H9 (cell line): Measurements from ENCODE around the gene TNFRSF11A. TPM values are rescaled to one million over a fixed set of nuclear protein-coding genes. Genes with fewer than 3 reads are reported as not detected.

Experiments used
- DNase-seq: peaks from one replicate; pipeline ENCODE4 v3.0.0-alpha.2; 2017
- H2AFZ ChIP-seq: one replicate; pipeline ENCODE4 v1.6.1; 2013; ENCODE audit warnings: mild to moderate bottlenecking, low read length, control low read depth, moderate library complexity
- H2AK5ac ChIP-seq: 2 replicates; pipeline ENCODE4 v1.6.1; 2013; ENCODE audit warnings: low read length, control low read depth, mixed read lengths; ENCODE audit not compliant: insufficient read length
- H2BK120ac ChIP-seq: one replicate; pipeline ENCODE4 v1.6.1; 2013; ENCODE audit warnings: low read depth, mild to moderate bottlenecking, low read length, control low read depth, inconsistent platforms; ENCODE audit not compliant: poor library complexity, severe bottlenecking
- H2BK12ac ChIP-seq: 2 replicates; pipeline ENCODE4 v1.6.1; 2013; ENCODE audit warnings: low read length, control low read depth, mixed read lengths, low read depth; ENCODE audit not compliant: insufficient read length
- H2BK15ac ChIP-seq: 2 replicates; pipeline ENCODE4 v1.6.1; 2013; ENCODE audit warnings: low read depth, low read length, control low read depth
- H2BK20ac ChIP-seq: one replicate; pipeline ENCODE4 v1.6.1; 2013; ENCODE audit warnings: low read depth, mild to moderate bottlenecking, low read length, control low read depth, inconsistent platforms; ENCODE audit not compliant: poor library complexity, severe bottlenecking
- H2BK5ac ChIP-seq: 2 replicates; pipeline ENCODE4 v1.6.1; 2013; ENCODE audit warnings: low read length, control low read depth, mixed read lengths; ENCODE audit not compliant: insufficient read length
- H3K14ac ChIP-seq: 2 replicates; pipeline ENCODE4 v1.6.1; 2013; ENCODE audit warnings: low read length, control low read depth; ENCODE audit not compliant: insufficient read depth
- H3K18ac ChIP-seq: 2 replicates; pipeline ENCODE4 v1.6.1; 2013; ENCODE audit warnings: low read depth, mild to moderate bottlenecking, mixed read lengths, low read length, control low read depth; ENCODE audit not compliant: insufficient read length
- H3K23ac ChIP-seq: 2 replicates; pipeline ENCODE4 v1.6.1; 2013; ENCODE audit warnings: low read length, control low read depth, mixed read lengths, low read depth; ENCODE audit not compliant: insufficient read length
- H3K23me2 ChIP-seq: 2 replicates; pipeline ENCODE4 v1.6.1; 2013; ENCODE audit warnings: low read depth, mild to moderate bottlenecking, mixed read lengths, low read length, control low read depth; ENCODE audit not compliant: insufficient read length, poor library complexity, severe bottlenecking
- H3K27ac ChIP-seq: 2 replicates; pipeline ENCODE4 v1.5.1; 2013; ENCODE audit warnings: low read length, control low read depth, mixed read lengths, low read depth; ENCODE audit not compliant: insufficient read length
- H3K27me3 ChIP-seq: 2 replicates; pipeline ENCODE4 v1.6.1; 2013; ENCODE audit warnings: low read length, control low read depth, inconsistent platforms; ENCODE audit not compliant: insufficient read depth
- H3K4ac ChIP-seq: 2 replicates; pipeline ENCODE4 v1.6.1; 2013; ENCODE audit warnings: low read depth, mild to moderate bottlenecking, control low read depth, inconsistent platforms, low read length, moderate library complexity
- H3K4me1 ChIP-seq: 2 replicates; pipeline ENCODE4 v1.6.1; 2013; ENCODE audit warnings: low read length, control low read depth, inconsistent platforms; ENCODE audit not compliant: insufficient read depth
- H3K4me2 ChIP-seq: 2 replicates; pipeline ENCODE4 v1.6.1; 2013; ENCODE audit warnings: low read length, control low read depth, mixed read lengths; ENCODE audit not compliant: insufficient read length, insufficient read depth
- H3K56ac ChIP-seq: 2 replicates; pipeline ENCODE4 v1.6.1; 2013; ENCODE audit warnings: low read depth, mild to moderate bottlenecking, mixed read lengths, low read length, control low read depth; ENCODE audit not compliant: insufficient read length
- H3K79me1 ChIP-seq: 2 replicates; pipeline ENCODE4 v1.6.1; 2013; ENCODE audit warnings: low read depth, mild to moderate bottlenecking, moderate library complexity, low read length, control low read depth, inconsistent platforms; ENCODE audit not compliant: insufficient read depth, poor library complexity, severe bottlenecking
- H3K79me2 ChIP-seq: 2 replicates; pipeline ENCODE4 v1.6.1; 2013; ENCODE audit warnings: low read length, control low read depth, inconsistent platforms; ENCODE audit not compliant: insufficient read depth
- H3K9ac ChIP-seq: 2 replicates; pipeline ENCODE4 v1.6.1; 2013; ENCODE audit warnings: low read length, control low read depth, mixed read lengths; ENCODE audit not compliant: insufficient read length; ENCODE audit errors: extremely low read depth
- H3K9me3 ChIP-seq: one replicate; pipeline ENCODE4 v1.6.1; 2013; ENCODE audit warnings: low read depth, low read length, inconsistent platforms; ENCODE audit not compliant: control insufficient read depth
- H3T11ph ChIP-seq: one replicate; pipeline ENCODE4 v1.6.1; 2013; ENCODE audit warnings: mild to moderate bottlenecking, low read length, control low read depth, inconsistent platforms
- H4K20me1 ChIP-seq: one replicate; pipeline ENCODE4 v1.6.1; 2013; ENCODE audit not compliant: control insufficient read depth, insufficient read length, insufficient read depth
- H4K5ac ChIP-seq: 2 replicates; pipeline ENCODE4 v1.6.1; 2013; ENCODE audit warnings: low read depth, mild to moderate bottlenecking, mixed read lengths, low read length, control low read depth; ENCODE audit not compliant: insufficient read length
- H4K8ac ChIP-seq: replicated peaks from 2 replicates; pipeline ENCODE4 v1.6.1; 2013; ENCODE audit warnings: low read length, control low read depth, mixed read lengths, low read depth; ENCODE audit not compliant: insufficient read length
- H4K91ac ChIP-seq: 2 replicates; pipeline ENCODE4 v1.6.1; 2013; ENCODE audit warnings: low read depth, mild to moderate bottlenecking, moderate library complexity, mixed read lengths, low read length, control low read depth; ENCODE audit not compliant: insufficient read length
- H3K27ac Mint-ChIP-seq, 3 experiments: 2 replicates in 2 of 3; 3 replicates in 1 of 3; pipeline ENCODE4 v1.8.0; 2020 to 2021; ENCODE audit warnings: mixed read lengths in 3 of 3, mild to moderate bottlenecking in 1 of 3, moderate library complexity in 1 of 3
- H3K27me3 Mint-ChIP-seq: 2 replicates; pipeline ENCODE4 v1.8.0; 2021; ENCODE audit warnings: low read depth, mild to moderate bottlenecking, moderate library complexity, mixed read lengths
- H3K36me3 Mint-ChIP-seq, 3 experiments: 2 replicates in 2 of 3; 3 replicates in 1 of 3; pipeline ENCODE4 v1.8.0; 2020 to 2021; ENCODE audit warnings: low read depth in 3 of 3, mixed read lengths in 3 of 3; ENCODE audit not compliant: insufficient read depth in 1 of 3
- H3K4me1 Mint-ChIP-seq, 2 experiments: 2 replicates each; pipeline ENCODE4 v1.8.0; 2020; ENCODE audit warnings: mixed read lengths in 2 of 2
- H3K4me3 Mint-ChIP-seq, 2 experiments: 2 replicates in 1 of 2; 3 replicates in 1 of 2; pipeline ENCODE4 v1.8.0; 2020 to 2021; ENCODE audit warnings: mild to moderate bottlenecking in 2 of 2, mixed read lengths in 2 of 2, moderate library complexity in 1 of 2
- H3K9me3 Mint-ChIP-seq, 2 experiments: 2 replicates in 1 of 2; 3 replicates in 1 of 2; pipeline ENCODE4 v1.8.0; 2020; ENCODE audit warnings: mild to moderate bottlenecking in 2 of 2, mixed read lengths in 2 of 2, moderate library complexity in 1 of 2
- CTCF ChIP-seq: fragments of 200-600 bp; sonication (generic); conservative IDR thresholded peaks from 3 replicates; pipeline ENCODE4 v1.8.0; 2021; ENCODE audit warnings: antibody characterized with exemption, mild to moderate bottlenecking
- WGBS: extraction: QIAGEN DNeasy Blood & Tissue Kit; methylation state at CpG from one replicate; pipeline ENCODE4 v1.1.7; 2013; ENCODE audit warnings: missing lambda C conversion rate, low lambda C conversion rate, mixed read lengths; ENCODE audit not compliant: insufficient read length; ENCODE audit errors: extremely low coverage; 5-methylcytosine and 5-hydroxymethylcytosine counted together
- total RNA-seq: library from RNA; stranded (reverse); gene quantifications from 2 replicates; pipeline ENCODE4 v1.2.1, GENCODE V29; 2021

TNFRSF11A gene
- total RNA-seq, 1 experiment from 2014 or later = 7.8 TPM

GRCh38 chr18:62353170-62353569 is 28.1 kb downstream of the TNFRSF11A start:
- H3K79me2 ChIP-seq = no peaks in the 10 kb centered on the region
- H3K4me1 Mint-ChIP-seq = peaks cover 12 to 22% of the 10 kb centered on the region in 2 experiments
- H2BK12ac ChIP-seq = no peak overlapping the region
- no peak overlapping the region for H3K4me2 ChIP-seq
- no peak overlapping the region for H2AK5ac ChIP-seq
- no peaks in the 10 kb centered on the region for H3K27me3 Mint-ChIP-seq
- H3K36me3 Mint-ChIP-seq = peaks cover 3 to 11% (median 6%) of the 10 kb centered on the region in 3 experiments; a peak in 5 of 7 replicates
- H4K5ac ChIP-seq = no peak overlapping the region
- no peak overlapping the region for H4K91ac ChIP-seq
- no peak overlapping the region for H3K27ac Mint-ChIP-seq
- no peak overlapping the region for H3K4ac ChIP-seq
- no peak overlapping the region for H3K27ac ChIP-seq
- H2BK20ac ChIP-seq = no peak overlapping the region
- H3K9ac ChIP-seq = no peak overlapping the region
- no peak overlapping the region for H3K18ac ChIP-seq
- H2BK120ac ChIP-seq = no peak overlapping the region
- H3K9me3 Mint-ChIP-seq = no peaks in the 10 kb centered on the region
- no peaks in the 10 kb centered on the region for H3K27me3 ChIP-seq
- no peak overlapping the region for H3K14ac ChIP-seq
- H2AFZ ChIP-seq = no peak overlapping the region
- TF ChIP-seq CTCF = no peak
- no peaks in the 10 kb centered on the region for H3K4me1 ChIP-seq
- no peak for DNase-seq
- H2BK5ac ChIP-seq = no peak overlapping the region
- no peak overlapping the region for H3K23ac ChIP-seq
- H3K79me1 ChIP-seq = no peaks in the 10 kb centered on the region
- no peak overlapping the region for H2BK15ac ChIP-seq
- H3K56ac ChIP-seq = no peak overlapping the region
- H3K4me3 Mint-ChIP-seq = no peak overlapping the region
- no peaks in the 10 kb centered on the region for H3K9me3 ChIP-seq
- no peaks in the 10 kb centered on the region for H3K23me2 ChIP-seq
- H4K8ac ChIP-seq = no peak overlapping the region
- WGBS = no CpG with 5 or more reads among the region's 7 CpGs
- no peak overlapping the region for H3T11ph ChIP-seq
- no peaks in the 10 kb centered on the region for H4K20me1 ChIP-seq
